MCF 10A (cell line): ENCODE results near the gene FMNL2. TPM values are rescaled to one million over a fixed set of nuclear protein-coding genes. Genes with fewer than 3 reads are reported as not detected.

Experiments
- BruUV-seq: library from RNA; stranded (reverse); fragments of 400-500 nt; replicated peaks from 2 replicates; lab custom pipeline; 2021; lab: Mats Ljungman, UMichigan
- CTCF ChIA-PET: fragments of 300-600 bp; sonication (Branson Sonifier 250); formaldehyde crosslinking; extraction: SDS; loops from one replicate; lab custom pipeline; 2021; ENCODE audit warnings: antibody characterized with exemption, inconsistent platforms; lab: Yijun Ruan, JAX
- POLR2A ChIA-PET: fragments of 300-600, 350-650 bp; sonication (Branson Sonifier 250); formaldehyde crosslinking; extraction: SDS; loops from one replicate; lab custom pipeline; 2020; ENCODE audit warnings: antibody characterized with exemption, inconsistent platforms; lab: Yijun Ruan, JAX
- DNase-seq: peaks from one replicate; pipeline ENCODE4 v3.0.0-alpha.2; 2018; ENCODE audit not compliant: unreplicated experiment
- H3K27ac Mint-ChIP-seq: one replicate; pipeline ENCODE4 v1.8.0; 2022; ENCODE audit warnings: mild to moderate bottlenecking, low read depth, mixed read lengths; ENCODE audit not compliant: unreplicated experiment
- H3K27me3 Mint-ChIP-seq: one replicate; pipeline ENCODE4 v1.8.0; 2022; ENCODE audit warnings: mixed read lengths; ENCODE audit not compliant: insufficient read depth, unreplicated experiment
- H3K36me3 Mint-ChIP-seq: one replicate; pipeline ENCODE4 v1.8.0; 2022; ENCODE audit warnings: mild to moderate bottlenecking, moderate library complexity, mixed read lengths; ENCODE audit not compliant: insufficient read depth, unreplicated experiment
- H3K4me1 Mint-ChIP-seq: one replicate; pipeline ENCODE4 v1.8.0; 2022; ENCODE audit warnings: mixed read lengths; ENCODE audit not compliant: insufficient read depth, unreplicated experiment
- H3K4me3 Mint-ChIP-seq: one replicate; pipeline ENCODE4 v1.8.0; 2022; ENCODE audit warnings: mild to moderate bottlenecking, moderate library complexity, mixed read lengths; ENCODE audit not compliant: unreplicated experiment
- H3K9me3 Mint-ChIP-seq: one replicate; pipeline ENCODE4 v1.8.0; 2022; ENCODE audit warnings: mixed read lengths; ENCODE audit not compliant: unreplicated experiment
- intact Hi-C: fragments of 100-400 bp; cut with micrococcal nuclease; formaldehyde crosslinking; loops from 2 replicates; pipeline ENCODE4 v1.14.1; 2022
- total RNA-seq: library from RNA; stranded (reverse); gene quantifications from 2 replicates; pipeline ENCODE4 v1.2.3, GENCODE V29; 2022
- TF ChIP-seq, protein P1 (sequence below): fragments of 200-600 bp; IDR thresholded peaks from one replicate; pipeline ENCODE4 v1.8.0; 2022; ENCODE audit warnings: antibody characterized with exemption, mild to moderate bottlenecking; ENCODE audit not compliant: unreplicated experiment

Gene FMNL2
- total RNA-seq, 1 experiment from 2014 or later, result 76.5 TPM

DNA sequence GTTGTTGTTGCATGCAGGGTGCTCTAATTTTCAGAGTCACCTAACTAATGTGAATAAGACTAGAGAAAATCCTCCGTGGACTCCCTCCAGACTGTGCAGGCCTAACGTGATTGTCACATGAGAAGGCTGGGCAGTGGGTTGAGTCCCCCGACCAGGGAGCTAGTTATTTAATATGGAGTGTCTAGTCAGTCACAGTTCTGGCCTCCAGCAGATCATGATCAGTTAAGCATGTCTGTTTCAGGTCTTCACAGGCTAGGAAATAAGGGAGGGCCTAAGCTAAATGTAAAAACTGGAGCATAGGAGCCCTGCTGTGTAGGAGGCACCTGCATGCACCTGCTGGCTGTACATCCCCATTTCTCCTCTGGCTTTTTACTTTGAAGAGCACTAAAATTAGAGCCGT is 295.5 kb downstream of the FMNL2 start:
- H3K27ac Mint-ChIP-seq, result no peak overlapping the region

DNA sequence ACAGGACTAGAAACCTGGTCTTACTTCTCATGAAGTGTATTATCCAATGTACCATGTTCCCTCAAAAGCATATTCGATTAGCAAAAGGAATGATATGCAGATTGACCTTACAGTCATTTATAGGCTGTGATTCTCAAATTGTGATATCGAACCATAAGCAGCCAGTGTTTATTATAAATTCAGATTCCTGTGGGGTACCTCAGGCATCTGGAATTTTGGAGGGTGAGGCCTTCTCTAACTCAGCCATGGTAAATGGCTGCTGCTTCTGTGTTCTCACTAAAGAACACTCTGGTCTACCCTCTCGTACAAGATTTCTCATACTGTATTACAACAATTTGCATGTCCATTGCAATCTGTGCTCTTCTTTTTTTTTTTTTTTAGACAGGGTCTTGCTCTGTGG is 297.8 kb downstream of the FMNL2 start:
- H3K36me3 Mint-ChIP-seq, result peaks cover 48% of the 10 kb centered on the region
- no peaks in the 10 kb centered on the region for H3K27me3 Mint-ChIP-seq
- intact Hi-C loops, result no loop called here
- TF ChIP-seq, protein P1, sequence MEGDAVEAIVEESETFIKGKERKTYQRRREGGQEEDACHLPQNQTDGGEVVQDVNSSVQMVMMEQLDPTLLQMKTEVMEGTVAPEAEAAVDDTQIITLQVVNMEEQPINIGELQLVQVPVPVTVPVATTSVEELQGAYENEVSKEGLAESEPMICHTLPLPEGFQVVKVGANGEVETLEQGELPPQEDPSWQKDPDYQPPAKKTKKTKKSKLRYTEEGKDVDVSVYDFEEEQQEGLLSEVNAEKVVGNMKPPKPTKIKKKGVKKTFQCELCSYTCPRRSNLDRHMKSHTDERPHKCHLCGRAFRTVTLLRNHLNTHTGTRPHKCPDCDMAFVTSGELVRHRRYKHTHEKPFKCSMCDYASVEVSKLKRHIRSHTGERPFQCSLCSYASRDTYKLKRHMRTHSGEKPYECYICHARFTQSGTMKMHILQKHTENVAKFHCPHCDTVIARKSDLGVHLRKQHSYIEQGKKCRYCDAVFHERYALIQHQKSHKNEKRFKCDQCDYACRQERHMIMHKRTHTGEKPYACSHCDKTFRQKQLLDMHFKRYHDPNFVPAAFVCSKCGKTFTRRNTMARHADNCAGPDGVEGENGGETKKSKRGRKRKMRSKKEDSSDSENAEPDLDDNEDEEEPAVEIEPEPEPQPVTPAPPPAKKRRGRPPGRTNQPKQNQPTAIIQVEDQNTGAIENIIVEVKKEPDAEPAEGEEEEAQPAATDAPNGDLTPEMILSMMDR, result no peak
- H3K27ac Mint-ChIP-seq, result no peak overlapping the region
- no peaks in the 10 kb centered on the region for H3K9me3 Mint-ChIP-seq
- H3K4me3 Mint-ChIP-seq, result no peak overlapping the region
- BruUV-seq, result no TSS peak
- H3K4me1 Mint-ChIP-seq, result no peaks in the 10 kb centered on the region
- DNase-seq, result no peak
- CTCF ChIA-PET, result interaction anchor here (4.1 to 8.6 kb wide), 3 partner anchors 443 to 595 kb away, joined by 35 to 99 read pairs (median 42); partner anchors contain the start of gene STAM2
- POLR2A ChIA-PET, result no interaction called here

More for the DNA sequence above, 295.5 kb downstream of the FMNL2 start:
- no TSS peak for BruUV-seq
- Mint-ChIP-seq H3K36me3 (peaks cover 42% of the 10 kb centered on the region), H3K9me3 (no peaks in the 10 kb centered on the region), H3K4me1 (no peaks in the 10 kb centered on the region), H3K27me3 (no peaks in the 10 kb centered on the region), H3K4me3 (no peak overlapping the region)
- ChIA-PET POLR2A (interaction anchor here (2.2 kb wide), 1 partner anchor 455 kb away, joined by 8 read pairs; the partner anchor contains the start of gene STAM2), CTCF (interaction anchor here (0.6 to 8.6 kb wide), 5 partner anchors 192 to 460 kb away, joined by 3 to 99 read pairs (median 3); partner anchors contain the start of gene STAM2)
- TF ChIP-seq, protein P1, result no peak
- DNase-seq, result no peak
- intact Hi-C loops, result no loop called here

DNA sequence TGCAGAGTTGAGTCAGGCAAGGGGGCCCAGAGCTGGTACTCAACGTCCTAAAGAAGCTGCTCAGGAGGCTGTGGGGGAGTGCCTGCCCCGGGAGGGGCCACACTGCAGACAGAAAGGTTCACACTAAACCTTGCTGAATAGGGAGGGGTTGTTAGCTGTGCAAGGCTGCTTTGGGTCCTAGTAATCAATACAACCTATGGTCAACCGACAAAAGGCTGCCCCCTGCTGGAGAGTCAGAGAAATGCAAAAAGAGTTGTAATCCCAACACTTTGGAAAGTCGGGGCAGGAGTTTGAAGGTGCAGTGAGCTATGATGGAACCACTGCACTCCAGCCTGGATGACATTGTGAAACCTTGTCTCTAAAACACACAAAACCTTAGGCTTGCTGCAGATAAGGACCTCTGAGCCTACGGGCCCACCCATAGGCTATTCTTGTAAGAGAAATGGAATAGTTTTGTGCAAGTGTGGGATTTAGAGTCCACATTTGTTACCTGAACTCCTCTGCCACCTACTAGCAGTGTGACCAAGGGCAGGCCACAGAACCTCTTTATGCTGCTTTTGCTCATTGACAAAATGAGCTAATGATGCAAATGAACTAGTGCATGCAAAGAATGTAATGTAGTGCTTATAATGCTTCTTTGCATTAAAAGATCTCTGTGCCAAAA is 300.8 kb downstream of the FMNL2 start:
- H3K9me3 Mint-ChIP-seq, result no peaks in the 10 kb centered on the region
- no peak overlapping the region for H3K4me3 Mint-ChIP-seq
- CTCF ChIA-PET, result interaction anchor here (0.5 to 8.6 kb wide), 75 partner anchors 9 to 1261 kb away, joined by 3 to 99 read pairs (median 4); partner anchors contain the start of gene STAM2
- no peak overlapping the region for H3K27ac Mint-ChIP-seq
- H3K27me3 Mint-ChIP-seq, result no peaks in the 10 kb centered on the region
- intact Hi-C loops, result loop anchor here (1.0 to 5.0 kb wide), 4 partner anchors 298 to 598 kb away; partner anchors contain the start of gene FMNL2
- DNase-seq, result peak; percentile 72
- peaks cover 54% of the 10 kb centered on the region for H3K36me3 Mint-ChIP-seq
- no TSS peak for BruUV-seq
- POLR2A ChIA-PET, result interaction anchor here (0.5 to 3.3 kb wide), 9 partner anchors 9 to 545 kb away, joined by 3 to 24 read pairs (median 3); partner anchors contain the start of gene STAM2
- TF ChIP-seq, protein P1, result peak; percentile 77
- no peaks in the 10 kb centered on the region for H3K4me1 Mint-ChIP-seq

DNA sequence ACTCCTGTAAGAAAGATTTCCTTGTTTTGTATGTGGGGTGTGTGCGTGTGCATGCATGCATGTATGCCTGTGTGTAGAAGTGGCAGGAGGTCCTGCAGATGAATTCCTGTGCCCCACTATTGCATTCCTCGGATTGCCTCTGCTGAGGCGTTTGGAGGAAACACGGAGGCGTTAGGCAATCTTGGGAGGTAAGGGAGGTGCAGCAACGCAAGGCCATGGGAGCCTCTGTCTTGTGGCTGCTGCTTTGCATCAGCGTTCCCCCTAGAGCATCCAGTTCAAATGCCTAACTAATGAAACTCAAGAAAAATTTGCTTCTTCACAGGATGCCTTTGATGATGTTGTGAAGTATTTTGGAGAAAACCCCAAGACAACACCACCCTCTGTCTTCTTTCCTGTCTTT is 302.3 kb downstream of the FMNL2 start:
- intact Hi-C loops, result loop anchor here (5.0 kb wide), 1 partner anchor 300 kb away; the partner anchor contains the start of gene FMNL2
- H3K9me3 Mint-ChIP-seq, result no peaks in the 10 kb centered on the region
- H3K27ac Mint-ChIP-seq, result peak overlapping the region; percentile 69
- BruUV-seq, result no TSS peak
- CTCF ChIA-PET, result interaction anchor here (1.1 to 3.6 kb wide), 3 partner anchors 448 to 462 kb away, joined by 3 to 22 read pairs (median 5); partner anchors contain the start of gene STAM2
- no peak for DNase-seq
- H3K4me3 Mint-ChIP-seq, result no peak overlapping the region
- TF ChIP-seq, protein P1, result no peak
- POLR2A ChIA-PET, result interaction anchor here (0.6 kb wide), 1 partner anchor 65 kb away, joined by 3 read pairs; no protein-coding TSS in a partner anchor
- peaks cover 61% of the 10 kb centered on the region for H3K36me3 Mint-ChIP-seq
- no peaks in the 10 kb centered on the region for H3K4me1 Mint-ChIP-seq
- no peaks in the 10 kb centered on the region for H3K27me3 Mint-ChIP-seq
